ENCODE results near the gene GADL1.

GADL1 gene

DNA sequence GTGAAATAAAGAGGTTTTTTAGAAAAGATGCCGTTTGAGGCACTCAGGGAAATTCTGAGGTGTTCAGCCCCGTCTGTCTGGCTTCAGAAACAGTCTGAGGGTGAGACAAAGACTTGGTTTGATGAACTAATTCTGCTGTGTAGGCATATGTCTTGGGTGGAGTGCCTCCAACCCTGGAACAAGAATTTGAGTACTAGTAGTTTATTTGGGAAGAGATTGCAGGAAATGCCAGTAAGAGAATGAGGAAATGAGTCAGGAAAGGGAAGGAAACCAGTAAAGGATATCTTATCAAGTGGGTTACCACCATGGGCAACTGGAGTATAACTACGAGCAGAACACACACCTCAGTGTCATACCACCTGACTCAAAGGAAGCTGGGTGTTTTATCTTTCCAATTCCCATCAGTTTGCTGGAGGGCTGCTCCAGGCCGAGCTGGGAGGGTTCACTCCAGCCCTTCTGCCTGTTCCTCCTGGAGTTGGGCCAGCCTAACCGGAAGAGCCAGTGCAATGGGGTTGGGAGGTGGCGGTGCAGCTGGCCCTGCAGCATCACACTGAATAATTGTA, 212.7 kb downstream of the GADL1 start:
- H3K4me3 ChIP-seq (ENCODE audit: low read depth, low read length): no peak overlapping the region

DNA sequence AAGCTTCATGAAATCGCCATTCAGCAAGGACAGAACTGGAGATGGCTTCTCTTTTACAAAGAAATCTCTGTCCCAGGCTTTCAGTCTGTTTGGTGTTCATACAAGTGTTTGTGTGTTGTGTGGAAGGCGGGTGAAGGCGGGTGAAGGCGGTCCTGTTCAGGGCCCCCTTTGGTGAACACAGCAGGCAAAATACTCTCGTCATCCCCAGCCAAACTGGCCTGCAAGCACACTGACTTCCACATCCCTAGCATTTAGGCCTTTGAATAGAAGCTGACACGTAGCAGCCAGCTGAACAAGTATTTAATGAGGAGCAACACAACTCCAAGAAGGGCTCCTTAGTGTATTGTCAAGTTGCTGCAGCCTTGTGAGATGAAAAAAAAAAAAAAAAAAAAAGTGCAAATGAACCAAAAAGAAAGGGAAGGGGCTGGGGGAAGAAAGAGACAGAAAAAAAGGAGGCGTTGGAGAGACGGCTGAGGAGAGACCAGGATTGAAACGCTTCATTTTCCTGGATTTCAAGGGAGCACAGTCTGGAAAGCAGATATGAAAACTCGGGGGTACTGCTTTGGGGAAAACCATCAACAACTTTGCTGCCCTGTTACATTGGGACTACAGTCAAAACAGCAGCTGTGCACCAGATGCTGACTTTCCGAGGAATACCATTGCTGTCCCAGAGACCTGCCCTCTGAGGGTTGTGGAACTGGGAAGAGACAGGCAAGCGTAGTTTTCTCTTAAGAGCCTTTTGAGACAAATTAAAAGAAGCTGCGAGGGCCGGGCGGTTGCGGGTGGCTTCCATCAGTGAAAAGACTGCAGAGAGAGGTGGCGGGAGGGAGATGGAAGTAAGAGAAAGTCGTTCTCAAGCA, 213.4 kb downstream of the GADL1 start:
- no peak overlapping the region for H3K4me3 ChIP-seq (ENCODE audit: low read depth, low read length)

DNA sequence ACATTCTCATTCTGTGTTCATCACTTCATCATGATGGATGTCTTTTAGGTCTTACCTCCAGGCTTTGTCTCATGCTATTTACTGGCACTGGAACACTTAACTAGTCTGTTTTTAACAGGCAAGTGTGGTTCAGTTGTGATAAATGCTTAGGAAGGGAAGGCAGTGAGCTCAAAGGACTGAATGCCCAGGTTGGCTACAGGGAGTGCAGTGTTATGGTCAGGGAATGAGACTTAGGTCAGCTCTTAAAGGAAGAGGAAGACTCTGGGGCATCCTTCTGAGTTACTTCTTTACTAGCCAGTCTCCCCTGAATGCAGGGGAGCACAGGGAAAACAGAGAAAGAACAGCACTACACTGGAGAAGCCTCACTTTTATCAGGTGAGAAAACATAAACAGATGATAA, 215.4 kb downstream of the GADL1 start:
- H3K4me3 ChIP-seq (ENCODE audit: low read depth, low read length): no peak overlapping the region

DNA sequence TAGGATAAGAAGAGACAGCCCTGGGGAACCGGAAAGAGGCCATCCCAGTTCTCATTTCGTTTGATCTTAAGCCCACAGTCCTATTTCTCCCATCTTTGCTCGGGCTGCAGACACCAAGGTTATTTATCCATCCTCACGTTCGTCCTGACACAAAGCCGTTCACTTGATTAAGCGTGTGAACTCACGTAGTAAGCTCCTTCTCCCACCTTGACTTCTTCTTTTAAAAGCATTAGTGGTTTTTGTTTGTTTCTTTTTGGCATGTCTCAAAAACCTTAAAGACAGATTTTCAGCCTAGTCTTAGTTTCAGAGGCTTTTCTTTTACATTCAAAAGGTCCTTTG, 217.1 kb downstream of the GADL1 start:
- H3K4me3 ChIP-seq (ENCODE audit: low read depth, low read length): no peak overlapping the region

DNA sequence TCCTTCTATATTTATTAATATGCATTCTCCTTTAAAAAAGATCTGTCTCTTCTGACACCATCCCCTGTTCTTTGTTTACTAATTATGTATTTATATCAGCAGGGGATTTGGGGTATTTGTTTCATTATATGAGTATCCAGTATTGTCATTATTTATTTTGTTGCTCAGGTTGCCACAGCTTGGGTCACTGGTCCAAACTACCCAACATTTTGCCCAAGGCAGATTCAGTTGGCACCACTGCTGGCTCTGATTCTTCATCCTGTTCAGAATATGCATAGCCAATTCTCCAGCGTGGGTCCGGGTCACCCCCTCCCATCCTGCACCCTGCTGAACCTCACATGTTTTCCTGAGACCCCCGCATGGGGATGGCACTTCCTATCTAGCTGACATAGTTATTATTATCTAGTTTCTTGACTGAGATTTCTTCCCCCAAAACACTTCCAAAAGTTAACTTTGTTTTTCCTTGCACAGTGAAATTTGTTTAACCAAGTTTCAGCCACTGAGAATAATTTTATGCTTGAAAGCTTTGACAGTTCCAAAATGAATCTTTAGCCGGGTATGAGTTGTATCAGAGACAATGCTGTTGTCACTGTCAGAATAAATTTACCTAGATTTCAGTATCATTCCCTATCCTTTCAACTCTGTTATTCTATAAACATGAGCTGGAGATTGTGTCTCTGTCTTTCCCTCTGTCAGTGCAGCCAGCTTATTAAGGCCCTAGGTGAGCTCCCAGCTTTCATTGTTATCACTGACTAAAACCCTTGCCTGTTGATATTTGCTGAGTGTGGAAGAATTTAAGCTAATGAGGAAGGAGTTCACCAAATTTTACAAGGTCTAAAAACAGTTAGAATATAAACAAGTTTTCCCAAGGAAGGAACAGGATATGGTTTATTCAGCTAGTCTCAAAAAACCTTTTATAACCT, 217.8 kb downstream of the GADL1 start:
- H3K4me3 ChIP-seq (ENCODE audit: low read depth, low read length): no peak overlapping the region

Data from iPS-11a (cell line).